SK-N-SH (cell line): ENCODE measurements around the gene MRPS27.

ENCODE experiments used
- ELF1 ChIP-seq: IDR thresholded peaks from 2 replicates; pipeline ENCODE4 v1.4.0; 2012
- EZH2phosphoT487 ChIP-seq: fragments of 200-600 bp; sonication (generic); IDR thresholded peaks from 2 replicates; pipeline ENCODE4 v1.6.1; 2017; ENCODE audit warnings: low read depth, mixed run types, mild to moderate bottlenecking, antibody characterized with exemption, moderate library complexity, borderline replicate concordance
- GABPA ChIP-seq: IDR thresholded peaks from 2 replicates; pipeline ENCODE4 v1.4.0; 2012; ENCODE audit warnings: low read depth, mild to moderate bottlenecking
- MXI1 ChIP-seq: IDR thresholded peaks from 2 replicates; pipeline ENCODE4 v1.6.1; 2012; ENCODE audit warnings: mild to moderate bottlenecking, low read depth, low read length, improper control_type of control experiment
- POLR2AphosphoS5 ChIP-seq: IDR thresholded peaks from 2 replicates; pipeline ENCODE4 v1.6.1; 2012; ENCODE audit warnings: low read depth, low read length
- SMC3 ChIP-seq: IDR thresholded peaks from 2 replicates; pipeline ENCODE4 v1.6.1; 2012; ENCODE audit warnings: low read depth, low read length, improper control_type of control experiment
- TAF1 ChIP-seq: IDR thresholded peaks from 2 replicates; pipeline ENCODE4 v1.6.1; 2012; ENCODE audit warnings: low read depth, mild to moderate bottlenecking, low read length, moderate library complexity, borderline replicate concordance
- TEAD4 ChIP-seq: IDR thresholded peaks from 2 replicates; pipeline ENCODE4 v1.4.0; 2012; ENCODE audit warnings: mild to moderate bottlenecking, borderline replicate concordance; ENCODE audit not compliant: insufficient read depth
- YY1 ChIP-seq: IDR thresholded peaks from 2 replicates; pipeline ENCODE4 v1.4.0; 2012; ENCODE audit warnings: low read depth, mild to moderate bottlenecking
- TF ChIP-seq, protein P1 (sequence below): fragments of 200-600 bp; sonication (generic); IDR thresholded peaks from 2 replicates; pipeline ENCODE4 v1.6.1; 2017; ENCODE audit warnings: antibody characterized with exemption, mild to moderate bottlenecking, moderate library complexity
- TF ChIP-seq, protein P2 (sequence below): fragments of 150-350 bp; IDR thresholded peaks from 2 replicates; pipeline ENCODE4 v1.6.1; 2017; ENCODE audit warnings: antibody characterized with exemption, low read length, low read depth, borderline replicate concordance
- TF ChIP-seq, protein P3 (sequence below): IDR thresholded peaks from 2 replicates; pipeline ENCODE4; 2012
- TF ChIP-seq, protein P4 (sequence below): IDR thresholded peaks from 2 replicates; pipeline ENCODE4 v1.4.0; 2012; ENCODE audit warnings: low read depth, borderline replicate concordance

DNA sequence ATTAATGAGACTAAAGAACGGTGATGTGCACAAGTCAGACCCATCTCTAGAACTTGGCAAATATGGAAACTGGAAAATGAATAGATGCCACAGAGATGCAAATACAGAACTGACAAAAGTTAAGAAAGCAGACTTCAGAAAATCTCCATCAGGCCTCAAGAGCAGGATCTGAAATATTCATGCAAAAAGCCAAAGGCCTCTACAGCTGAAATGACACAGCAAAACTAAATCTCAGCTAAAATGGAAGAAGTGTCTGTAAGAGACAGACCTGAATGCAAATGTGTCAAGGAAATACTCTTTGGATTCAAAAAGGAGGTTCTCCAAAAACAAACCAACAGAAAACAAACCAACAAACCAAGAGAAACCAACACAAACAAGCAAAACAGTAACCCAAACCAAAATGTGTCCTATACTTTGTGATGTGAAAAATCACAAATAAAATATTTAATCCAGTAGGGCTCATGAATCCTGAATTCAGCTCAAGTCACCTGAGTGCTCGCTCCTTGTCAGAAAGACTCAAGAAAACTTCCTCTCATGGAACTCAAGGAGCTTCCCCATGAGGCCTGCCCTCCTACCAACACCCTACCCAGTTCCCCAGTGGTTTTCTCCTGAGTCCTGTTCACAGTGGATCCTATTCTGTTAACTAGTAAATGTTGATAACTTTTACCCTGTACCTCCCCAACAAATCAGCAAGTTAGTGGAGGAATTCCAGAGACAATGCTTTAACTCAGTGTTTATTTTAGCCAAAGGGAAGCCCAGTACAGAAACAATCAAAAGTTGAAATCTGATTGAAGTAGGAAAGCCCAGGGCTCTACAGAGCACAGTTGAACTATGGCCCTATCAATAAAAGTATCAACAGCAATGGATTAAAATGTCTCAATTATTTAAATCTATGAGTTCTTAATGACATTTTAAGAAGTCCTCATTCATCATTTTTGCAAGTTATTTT, 14.6 kb downstream of the MRPS27 start:
- TF ChIP-seq TAF1 (no peak), EZH2phosphoT487 (no peak), TEAD4 (no peak), GABPA (no peak), YY1 (no peak), MXI1 (no peak), POLR2AphosphoS5 (no peak), ELF1 (no peak), SMC3 (no peak)
- TF ChIP-seq, protein P1, sequence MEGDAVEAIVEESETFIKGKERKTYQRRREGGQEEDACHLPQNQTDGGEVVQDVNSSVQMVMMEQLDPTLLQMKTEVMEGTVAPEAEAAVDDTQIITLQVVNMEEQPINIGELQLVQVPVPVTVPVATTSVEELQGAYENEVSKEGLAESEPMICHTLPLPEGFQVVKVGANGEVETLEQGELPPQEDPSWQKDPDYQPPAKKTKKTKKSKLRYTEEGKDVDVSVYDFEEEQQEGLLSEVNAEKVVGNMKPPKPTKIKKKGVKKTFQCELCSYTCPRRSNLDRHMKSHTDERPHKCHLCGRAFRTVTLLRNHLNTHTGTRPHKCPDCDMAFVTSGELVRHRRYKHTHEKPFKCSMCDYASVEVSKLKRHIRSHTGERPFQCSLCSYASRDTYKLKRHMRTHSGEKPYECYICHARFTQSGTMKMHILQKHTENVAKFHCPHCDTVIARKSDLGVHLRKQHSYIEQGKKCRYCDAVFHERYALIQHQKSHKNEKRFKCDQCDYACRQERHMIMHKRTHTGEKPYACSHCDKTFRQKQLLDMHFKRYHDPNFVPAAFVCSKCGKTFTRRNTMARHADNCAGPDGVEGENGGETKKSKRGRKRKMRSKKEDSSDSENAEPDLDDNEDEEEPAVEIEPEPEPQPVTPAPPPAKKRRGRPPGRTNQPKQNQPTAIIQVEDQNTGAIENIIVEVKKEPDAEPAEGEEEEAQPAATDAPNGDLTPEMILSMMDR = no peak
- TF ChIP-seq, protein P2, sequence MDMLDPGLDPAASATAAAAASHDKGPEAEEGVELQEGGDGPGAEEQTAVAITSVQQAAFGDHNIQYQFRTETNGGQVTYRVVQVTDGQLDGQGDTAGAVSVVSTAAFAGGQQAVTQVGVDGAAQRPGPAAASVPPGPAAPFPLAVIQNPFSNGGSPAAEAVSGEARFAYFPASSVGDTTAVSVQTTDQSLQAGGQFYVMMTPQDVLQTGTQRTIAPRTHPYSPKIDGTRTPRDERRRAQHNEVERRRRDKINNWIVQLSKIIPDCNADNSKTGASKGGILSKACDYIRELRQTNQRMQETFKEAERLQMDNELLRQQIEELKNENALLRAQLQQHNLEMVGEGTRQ = no peak
- TF ChIP-seq, protein P3, sequence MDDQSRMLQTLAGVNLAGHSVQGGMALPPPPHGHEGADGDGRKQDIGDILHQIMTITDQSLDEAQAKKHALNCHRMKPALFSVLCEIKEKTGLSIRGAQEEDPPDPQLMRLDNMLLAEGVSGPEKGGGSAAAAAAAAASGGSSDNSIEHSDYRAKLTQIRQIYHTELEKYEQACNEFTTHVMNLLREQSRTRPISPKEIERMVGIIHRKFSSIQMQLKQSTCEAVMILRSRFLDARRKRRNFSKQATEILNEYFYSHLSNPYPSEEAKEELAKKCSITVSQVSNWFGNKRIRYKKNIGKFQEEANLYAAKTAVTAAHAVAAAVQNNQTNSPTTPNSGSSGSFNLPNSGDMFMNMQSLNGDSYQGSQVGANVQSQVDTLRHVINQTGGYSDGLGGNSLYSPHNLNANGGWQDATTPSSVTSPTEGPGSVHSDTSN = no peak
- TF ChIP-seq, protein P4, sequence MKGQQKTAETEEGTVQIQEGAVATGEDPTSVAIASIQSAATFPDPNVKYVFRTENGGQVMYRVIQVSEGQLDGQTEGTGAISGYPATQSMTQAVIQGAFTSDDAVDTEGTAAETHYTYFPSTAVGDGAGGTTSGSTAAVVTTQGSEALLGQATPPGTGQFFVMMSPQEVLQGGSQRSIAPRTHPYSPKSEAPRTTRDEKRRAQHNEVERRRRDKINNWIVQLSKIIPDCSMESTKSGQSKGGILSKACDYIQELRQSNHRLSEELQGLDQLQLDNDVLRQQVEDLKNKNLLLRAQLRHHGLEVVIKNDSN = no peak
